NCI-H2029 (cell line): ENCODE data around the gene NCOA3.
A peak's percentile ranks its signal among the peaks of the same experiment; 100 is the strongest.

ENCODE experiments used
- DNase-seq: peaks from one replicate; lab custom pipeline; 2025; lab: John Stamatoyannopoulos, UW

The NCOA3 gene

GRCh38 chr20:47665221-47665991 lies 163.7 kb downstream of the NCOA3 start:
- DNase-seq, result no peak

DNA sequence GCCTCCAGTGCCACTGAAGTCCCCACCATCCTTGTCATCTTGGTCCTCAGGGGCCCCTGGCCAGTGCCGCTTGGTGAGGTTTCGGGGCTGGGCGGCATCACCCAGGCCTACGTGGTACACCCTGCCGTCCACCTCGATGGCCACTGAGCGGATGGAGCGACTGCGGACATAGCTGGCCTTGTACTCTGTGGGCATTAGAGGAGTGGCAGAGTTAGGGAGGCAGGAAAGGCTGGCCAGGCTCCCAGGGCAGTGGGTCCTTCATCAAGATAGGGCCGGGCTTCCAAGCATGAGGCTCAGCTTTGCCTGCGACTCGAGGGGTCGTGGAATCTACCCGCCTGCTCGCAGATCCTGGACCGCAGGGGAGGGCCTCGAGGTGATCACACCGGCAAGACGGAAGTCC lies 164.6 kb downstream of the NCOA3 start:
- DNase-seq, result no peak

- DNase-seq, result no peak
Observed at GRCh38 chr20:47667086-47667485, 165.4 kb downstream of the NCOA3 start.

DNA sequence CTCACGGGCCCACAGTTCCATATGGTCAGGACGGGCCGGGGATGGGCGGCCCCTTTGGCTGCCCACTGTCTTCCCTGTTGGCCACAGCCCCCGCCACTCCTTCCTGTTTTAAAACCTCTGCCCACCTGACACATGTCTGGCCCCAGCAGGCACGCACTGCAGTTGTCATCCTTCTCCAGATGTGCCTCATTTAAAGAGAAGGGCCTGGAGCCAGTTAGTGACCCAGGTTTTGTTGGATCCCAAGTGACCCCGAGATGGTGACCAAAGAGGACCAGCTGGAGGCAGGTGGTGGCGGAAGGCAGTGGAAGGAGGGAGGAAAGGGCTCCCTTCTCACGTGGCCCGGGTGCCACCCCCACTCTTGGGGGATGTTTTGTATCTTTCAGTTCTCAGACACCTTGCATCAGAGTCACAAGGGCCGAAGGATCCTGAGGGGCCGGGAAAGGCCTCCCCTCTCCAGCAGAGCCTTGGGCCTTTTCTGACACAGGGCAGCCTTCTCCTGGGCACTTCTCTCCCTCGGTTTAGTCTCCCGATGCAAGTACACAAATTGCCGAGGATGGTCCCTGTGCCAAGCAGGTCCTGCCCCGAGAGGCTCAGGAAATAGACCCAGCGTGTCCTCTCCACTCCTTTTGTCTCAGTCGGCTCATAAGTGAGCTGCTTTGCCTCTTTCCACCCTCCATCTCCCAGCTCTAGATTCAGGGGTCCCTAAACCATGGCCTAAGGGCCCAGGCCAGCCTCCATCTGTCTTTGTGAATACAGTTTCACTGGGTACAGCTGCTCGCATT lies 166.0 kb downstream of the NCOA3 start:
- no peak for DNase-seq

- no peak for DNase-seq
Observed at GRCh38 chr20:47668313-47669151, 166.8 kb downstream of the NCOA3 start.

DNA sequence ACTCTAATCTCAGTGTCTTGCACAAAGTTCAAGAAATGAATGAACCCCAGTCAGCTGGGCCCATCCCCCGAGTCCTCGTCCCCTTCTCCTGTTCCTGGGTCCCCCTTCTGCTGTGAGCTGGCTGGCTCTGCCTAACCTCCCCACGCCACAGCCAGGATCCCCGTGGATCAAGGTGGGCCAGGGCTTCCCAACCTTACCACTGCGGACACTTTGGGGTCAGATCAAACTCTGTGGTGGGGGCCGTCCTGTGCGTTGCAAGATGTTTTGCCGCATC lies 167.4 kb downstream of the NCOA3 start:
- DNase-seq, result no peak

DNA sequence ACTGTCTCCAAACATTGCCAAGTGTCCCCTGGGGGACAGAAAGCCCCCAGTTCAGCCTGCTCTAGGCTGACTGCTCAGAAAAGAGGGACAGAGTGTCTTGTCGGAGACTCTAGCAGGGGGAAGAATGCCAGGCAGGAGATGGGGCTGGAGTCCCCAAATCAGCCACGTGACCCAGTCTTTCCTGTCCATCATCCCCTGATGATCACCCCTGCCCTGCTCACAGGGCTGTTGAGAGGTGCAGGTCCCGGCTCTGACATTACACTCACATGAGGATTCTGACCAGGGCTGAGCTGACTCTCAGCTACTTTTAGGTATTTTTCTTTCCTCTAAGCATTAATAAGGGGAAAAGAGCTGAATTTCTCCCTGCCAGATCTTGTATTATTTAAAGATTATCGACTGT lies 167.8 kb downstream of the NCOA3 start:
- no peak for DNase-seq

DNA sequence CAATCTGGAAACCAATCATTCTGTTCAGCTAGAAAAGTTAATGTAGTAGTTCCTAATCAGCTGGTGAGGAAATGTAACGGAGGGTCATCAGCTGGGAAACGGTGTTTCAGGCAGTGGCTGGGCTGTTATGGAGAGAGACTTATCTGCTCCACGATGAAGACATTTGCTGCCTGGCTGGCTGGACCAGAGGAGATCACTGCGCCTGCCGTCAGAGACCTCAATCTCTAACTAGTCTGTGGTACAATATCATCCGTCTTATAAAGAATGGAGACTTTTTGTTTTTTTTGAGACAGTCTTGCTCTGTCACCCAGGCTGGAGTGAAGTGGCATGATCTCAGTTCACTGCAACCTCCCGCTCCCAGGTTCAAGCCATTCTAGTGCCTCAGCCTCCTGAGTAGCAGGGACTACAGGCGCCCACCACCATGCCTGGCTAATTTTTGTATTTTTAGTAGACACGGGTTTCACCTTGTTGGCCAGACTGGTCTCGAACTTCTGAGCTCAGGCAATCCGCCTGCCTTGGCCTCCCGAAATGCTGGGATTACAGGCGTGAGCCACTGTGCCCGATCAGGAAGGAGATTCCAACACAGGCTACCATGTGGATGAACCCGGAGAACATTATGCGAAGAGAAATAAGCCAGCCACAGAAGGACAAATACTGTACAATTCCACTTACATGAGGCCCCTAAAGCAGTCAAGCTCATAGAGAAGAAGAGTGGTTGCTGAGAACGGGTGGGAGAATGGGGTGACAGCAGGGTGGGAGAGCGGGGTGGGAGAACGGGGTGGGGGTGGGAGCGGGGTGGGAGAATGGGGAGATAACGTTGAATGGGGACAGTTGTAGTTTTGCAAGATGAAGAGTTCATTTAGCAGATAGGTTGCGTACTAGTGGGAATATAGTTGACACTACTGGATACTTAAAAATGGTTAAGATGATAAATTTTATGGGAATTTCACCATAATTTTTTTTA lies 168.5 kb downstream of the NCOA3 start:
- DNase-seq, result no peak

DNA sequence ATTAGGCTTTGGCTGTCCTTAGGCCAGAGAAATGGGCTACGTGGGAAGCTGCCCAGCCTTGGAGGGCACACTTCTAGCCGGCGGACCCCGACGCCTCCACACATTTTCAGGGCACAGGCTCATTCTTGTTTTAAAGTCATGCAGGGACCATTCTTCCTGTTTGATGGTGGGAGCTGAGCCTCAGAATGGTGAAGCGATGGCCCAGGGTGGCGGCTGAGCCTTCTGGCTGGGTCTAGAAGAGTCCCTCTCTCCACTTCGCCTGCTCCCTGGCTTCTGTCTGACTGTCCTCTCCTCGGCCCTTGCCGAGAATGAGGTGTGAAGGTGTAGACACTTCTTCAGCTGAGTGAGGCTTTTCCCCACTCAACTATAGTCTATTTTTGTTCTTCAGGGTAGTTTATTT lies 169.2 kb downstream of the NCOA3 start:
- no peak for DNase-seq

DNA sequence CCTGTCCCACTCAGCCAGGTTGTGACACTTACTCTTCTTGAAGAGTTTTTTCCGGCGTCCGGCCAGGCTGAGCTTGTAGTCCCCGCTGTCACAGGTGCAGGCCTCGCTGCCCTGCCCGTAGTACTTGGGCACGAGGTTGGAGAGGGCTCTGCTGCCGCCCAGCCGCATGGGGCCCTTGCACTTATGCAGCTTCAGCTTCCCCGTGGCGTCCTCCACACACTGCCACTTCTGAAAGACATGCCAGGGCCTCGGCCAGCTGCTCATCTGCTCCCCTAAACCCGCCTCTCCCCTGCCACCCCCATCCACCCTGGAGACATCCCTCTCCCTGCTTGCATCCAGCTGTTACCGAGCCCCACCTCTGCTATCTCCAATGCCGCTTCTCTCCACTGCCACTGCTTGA lies 170.5 kb downstream of the NCOA3 start:
- DNase-seq, result no peak

DNA sequence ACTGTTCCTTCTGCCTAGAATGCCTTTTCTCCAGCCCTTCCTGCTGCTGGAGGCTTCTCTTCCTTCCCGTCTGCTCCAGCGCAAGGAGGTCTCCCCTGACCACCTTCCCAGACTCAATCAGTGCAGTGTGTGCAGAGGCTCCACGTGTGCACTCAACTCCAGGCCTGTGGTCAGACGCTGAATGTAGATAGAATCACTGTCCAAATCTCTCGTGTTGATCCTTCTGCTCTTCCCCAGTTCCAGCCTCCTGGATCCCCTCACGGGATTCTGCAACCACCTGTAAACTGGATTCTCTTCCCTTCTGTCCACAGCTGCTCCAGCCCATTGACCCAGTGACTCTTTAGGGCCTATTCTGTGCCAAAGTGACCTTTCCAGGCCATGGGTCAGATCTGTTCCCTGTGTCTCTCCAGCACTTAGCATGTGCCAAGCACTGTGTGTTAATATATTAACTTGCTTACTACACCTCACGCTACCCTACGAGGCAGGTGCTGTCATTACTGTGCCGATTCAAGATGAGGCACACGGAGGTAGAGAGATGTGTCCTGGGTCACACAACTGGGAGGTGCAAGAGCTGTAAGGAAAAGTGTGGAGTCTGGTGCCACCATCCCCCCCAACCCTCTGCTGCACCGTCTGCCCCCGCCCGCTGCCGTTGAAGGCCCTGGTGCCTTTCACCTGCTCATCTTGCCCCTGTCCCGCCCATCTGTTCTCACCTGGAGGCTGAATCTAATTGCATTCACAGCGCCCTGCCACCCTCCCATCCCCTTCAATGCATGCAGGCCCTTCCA lies 171.4 kb downstream of the NCOA3 start:
- DNase-seq, result no peak

- DNase-seq, result no peak
Observed at GRCh38 chr20:47673671-47673955, 171.9 kb downstream of the NCOA3 start.

GRCh38 chr20:47674145-47674544 lies 172.5 kb downstream of the NCOA3 start:
- DNase-seq, result no peak

DNA sequence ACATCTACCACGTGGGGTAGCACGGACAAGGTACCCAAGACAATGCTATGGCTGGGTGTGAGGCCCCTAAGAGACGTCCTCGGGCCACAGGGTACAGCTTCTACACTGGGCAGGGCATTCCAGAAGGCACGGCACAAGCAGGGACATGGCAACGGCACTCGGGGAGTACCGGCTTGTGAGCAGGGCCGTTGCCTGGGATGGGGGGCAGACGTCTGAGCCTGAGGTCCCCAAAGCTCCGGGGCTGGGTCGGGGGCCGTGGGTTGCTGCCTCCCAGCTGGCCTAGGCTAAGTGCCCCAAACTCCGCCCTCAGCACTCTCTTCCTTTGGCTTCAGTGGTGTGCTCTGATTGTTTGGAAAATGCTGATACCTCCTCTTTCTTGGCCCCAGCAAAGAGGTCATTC lies 173.0 kb downstream of the NCOA3 start:
- DNase-seq, result no peak

DNA sequence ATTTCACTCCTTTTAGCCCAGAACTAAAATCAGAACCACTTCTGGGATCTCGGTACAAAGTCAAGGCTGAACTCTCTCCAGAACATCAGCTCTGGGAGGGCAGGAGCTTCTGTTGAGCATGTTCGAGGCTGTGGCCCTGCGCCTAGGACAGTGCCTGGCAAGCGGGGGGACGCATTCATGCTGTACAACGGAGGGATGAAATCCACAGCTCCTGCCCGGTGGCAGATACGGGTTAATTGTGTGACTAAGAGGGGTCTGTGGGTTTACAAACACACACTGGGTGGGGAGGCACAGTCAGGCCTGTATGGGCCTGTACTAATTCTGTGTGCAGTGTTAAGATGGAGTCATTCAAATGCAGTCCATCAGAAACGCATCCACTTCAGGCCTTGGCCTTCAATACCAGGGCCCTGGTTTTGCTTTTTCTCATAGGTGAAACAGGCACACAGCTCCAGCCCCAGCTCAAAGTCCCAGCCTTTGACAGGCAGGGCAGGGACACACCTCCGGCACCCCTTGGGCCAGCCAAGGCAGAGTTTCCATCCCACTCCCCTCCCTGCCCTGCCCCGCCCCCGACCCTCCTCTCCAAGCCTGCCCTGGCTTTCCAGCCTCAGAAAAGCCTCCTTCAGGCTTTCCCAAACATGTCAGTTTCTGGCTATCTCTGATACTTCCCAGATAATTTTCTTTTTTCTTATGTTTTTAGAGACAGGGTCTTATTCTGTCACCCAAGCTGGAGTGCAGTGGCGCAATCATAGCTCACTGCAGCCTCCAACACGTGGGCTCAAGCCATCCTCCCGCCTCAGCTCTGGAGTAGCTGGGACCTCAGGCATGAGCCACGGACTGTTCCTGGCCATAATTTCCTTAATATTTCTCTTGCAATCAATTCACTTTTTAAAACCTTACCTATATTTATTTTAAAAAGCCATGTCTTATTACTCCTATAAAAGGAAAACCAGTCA lies 173.8 kb downstream of the NCOA3 start:
- no peak for DNase-seq

DNA sequence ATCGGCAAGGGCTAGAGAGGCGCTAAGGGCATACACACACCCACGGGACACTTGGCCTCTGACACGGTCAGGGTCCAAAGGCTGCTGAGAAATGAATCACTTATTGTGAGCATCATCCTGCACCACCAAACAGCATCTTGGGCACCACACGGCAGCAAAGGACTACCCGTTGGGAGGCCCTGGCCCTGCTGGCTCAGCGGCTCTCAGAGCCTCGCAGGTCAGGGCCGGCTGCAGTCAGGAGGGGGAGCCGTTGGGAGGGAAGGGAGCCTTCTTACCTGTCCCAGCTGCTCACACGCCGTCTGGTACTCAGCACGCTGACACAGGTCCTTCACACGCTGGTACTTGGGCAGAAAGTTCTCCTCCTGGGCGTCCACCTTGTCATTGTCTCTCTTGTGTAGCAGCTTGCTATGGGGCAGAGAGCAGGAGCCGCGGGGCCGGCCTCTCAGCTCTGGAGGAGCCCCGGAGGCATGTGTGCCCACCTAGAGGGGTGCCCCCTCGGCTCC lies 174.6 kb downstream of the NCOA3 start:
- DNase-seq, result no peak

DNA sequence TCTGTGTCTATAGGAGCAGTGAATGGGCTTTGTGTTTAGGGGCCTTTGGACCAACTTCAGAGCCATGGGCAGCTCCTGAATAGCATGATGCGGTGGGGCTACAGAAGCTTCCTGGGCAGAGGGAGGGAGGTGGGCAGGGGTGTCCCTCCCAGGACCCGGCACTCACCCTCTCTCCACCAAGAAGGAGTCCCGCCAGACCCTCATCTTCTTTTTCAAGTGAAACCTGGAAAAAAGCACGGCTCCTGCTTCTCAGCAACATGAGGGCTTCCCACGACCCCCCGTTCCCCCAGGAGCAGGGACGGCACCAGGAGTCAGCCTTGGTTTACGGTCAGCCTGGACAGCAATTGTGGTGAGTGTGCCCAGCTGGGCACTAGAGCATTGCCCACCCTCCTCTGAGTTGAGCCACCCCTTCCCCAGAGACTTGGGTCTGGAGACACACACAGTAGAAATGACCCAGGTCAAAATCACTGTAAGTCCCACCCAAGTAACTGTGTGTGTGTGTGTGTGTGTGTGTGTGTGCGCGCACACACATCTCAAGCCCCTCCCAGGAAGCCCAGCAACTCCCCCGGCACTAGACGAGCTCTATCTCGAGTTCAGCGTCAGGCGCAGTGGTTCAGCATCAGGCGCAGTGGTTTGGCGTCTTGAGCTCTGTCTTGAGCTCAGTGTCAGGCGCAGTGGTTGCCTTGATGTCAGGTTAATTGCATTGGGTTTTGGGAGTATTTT lies 175.4 kb downstream of the NCOA3 start:
- no peak for DNase-seq

GRCh38 chr20:47677635-47678453 lies 176.2 kb downstream of the NCOA3 start:
- DNase-seq, result peak; percentile 73
